Measurements from ENCODE around the gene CSGALNACT2.

CSGALNACT2 gene

DNA sequence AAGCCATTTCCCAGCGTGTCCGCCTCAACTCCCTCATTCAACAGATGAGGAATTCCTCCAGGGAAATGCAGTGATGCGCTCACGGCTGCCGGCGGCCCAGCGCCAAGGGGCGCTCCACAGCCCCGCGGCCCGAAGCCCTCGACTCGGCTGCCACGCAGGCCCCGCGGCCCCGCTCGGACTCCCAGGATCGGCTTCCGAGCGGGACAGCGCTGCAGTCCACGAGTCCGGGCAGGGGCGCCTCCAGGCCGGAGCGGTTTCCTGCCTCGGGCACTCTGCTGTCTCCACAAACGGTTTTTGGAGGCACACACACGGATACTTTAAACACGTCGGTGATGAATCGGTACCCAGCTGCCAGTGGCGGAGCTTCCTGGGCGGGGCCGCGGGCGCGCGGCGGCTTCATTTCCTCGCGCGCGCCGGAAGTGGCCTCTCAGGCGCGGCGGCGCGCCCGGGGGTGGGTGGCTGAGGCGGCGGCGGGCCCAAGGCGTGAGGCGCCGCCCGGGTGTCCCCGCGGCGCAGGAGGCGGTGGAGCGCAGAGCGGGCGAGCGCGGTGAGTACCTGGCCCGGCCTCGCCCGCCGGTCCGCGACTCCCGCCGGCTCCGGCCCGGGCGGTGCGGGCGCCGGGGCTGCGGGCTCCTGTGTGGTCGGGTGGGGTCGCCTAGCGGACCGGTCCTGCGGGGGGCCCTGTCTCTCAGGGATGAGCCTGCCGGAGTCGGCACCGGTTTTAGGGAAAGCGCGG is at the start of gene CSGALNACT2:
Gene CSGALNACT2 (plus strand): TSS at position 425 of the 736 bp plus-strand sequence. CDS start 16,705 bp downstream, outside the sequence.
- in situ Hi-C loops (cut with HindIII; ENCODE audit: low sequenced_read_pairs) = no loop called here

DNA sequence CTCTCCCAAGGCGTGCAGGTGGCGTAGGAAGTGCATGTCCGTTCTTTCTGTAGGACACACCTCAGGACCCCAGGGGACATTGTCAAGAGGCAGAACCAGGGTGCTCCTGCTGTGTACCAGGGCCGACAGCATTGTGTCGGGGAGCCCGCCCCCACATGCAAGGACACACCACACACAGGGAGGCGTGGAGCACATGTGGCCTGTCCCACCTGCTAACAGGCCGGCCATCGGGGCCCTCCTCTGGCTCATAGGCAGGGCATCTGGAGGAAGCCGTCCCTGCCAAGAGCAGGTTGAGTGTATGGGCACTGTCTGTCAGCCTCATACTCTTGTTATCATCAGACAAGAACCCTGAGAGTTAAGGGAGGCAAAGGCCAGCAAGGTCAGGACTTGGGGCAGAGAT is 48.7 kb upstream of the CSGALNACT2 start:
- in situ Hi-C loops (cut with HindIII; ENCODE audit: low sequenced_read_pairs) = no loop called here

- in situ Hi-C loops (cut with HindIII; ENCODE audit: low sequenced_read_pairs) = no loop called here
Observed at GRCh38 chr10:43090188-43090587, 48.1 kb upstream of the CSGALNACT2 start.

GRCh38 chr10:43090664-43091063 is 47.6 kb upstream of the CSGALNACT2 start:
- in situ Hi-C loops (cut with HindIII; ENCODE audit: low sequenced_read_pairs) = no loop called here

DNA sequence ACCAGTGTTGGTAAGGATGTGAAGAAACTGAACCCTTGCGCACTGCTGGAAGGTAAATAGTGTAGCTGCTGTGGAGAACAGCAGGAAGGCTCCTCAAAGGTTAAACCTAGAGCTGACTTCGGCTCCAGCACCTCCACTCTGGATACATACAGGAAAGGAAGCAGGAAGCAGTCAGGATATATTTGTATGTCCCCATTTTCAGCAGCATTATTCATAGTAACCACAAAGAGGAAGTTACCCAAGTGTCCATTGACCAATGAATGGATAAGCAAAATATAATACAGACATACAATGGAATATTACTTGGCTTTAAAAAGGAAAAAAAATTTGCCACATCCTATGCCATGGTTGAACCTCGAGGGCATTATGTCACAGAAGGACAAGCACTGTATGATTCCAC is 46.4 kb upstream of the CSGALNACT2 start:
- in situ Hi-C loops (cut with HindIII; ENCODE audit: low sequenced_read_pairs) = no loop called here

DNA sequence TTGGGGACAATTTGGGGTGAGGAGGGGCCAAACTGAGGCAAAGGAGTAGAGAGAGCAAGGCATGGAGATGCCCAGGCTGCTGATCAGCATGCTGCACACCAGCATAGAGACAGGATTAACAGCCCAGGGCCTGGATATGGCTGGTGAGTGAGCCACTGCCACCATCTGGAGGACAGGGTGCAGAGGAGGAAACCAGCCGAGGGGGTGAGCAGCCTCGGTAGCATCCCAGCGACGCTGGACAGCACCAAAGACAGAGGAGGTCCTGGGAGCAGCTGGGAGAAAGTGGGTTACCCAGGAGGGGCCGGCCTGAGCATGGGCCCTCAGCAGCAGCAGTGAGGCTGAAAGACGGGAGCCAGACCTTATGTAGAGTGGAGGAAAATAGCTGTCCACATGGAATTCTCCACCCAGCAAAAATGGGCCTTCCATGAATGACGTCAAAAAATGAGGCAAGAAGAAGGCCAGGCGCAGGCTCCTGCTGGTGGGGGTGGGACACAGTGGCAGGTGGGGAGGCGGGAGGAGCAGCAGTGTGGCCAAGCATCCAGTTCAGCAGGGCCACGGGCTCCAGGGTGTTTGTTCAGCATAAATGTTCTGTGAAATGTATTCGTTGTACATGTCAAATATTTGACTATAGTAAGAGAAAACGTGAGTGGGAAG is 44.7 kb upstream of the CSGALNACT2 start:
- in situ Hi-C loops (cut with HindIII; ENCODE audit: low sequenced_read_pairs) = no loop called here

- in situ Hi-C loops (cut with HindIII; ENCODE audit: low sequenced_read_pairs) = no loop called here
Observed at GRCh38 chr10:43094085-43094484, 44.2 kb upstream of the CSGALNACT2 start.

DNA sequence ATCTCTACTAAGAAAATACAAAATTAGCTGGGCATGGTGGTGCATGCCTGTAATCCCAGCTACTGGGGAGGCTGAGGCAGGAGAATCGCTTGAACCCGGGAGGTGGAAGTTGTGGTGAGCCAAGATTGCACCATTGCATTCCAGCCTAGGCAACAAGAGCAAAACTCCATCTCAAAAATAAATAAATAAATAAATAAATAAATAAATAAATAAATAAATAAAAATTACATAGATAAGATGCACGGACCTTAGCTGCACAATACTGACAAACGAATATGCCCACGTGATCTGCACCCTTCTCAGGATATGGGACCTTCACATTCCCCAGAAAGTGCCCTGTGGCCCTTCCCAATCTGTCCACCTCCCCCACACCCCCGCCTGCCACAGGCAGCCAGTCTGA is 38.9 kb upstream of the CSGALNACT2 start:
- in situ Hi-C loops (cut with HindIII; ENCODE audit: low sequenced_read_pairs) = loop anchor here (5.0 kb wide), 2 partner anchors 47 to 97 kb away; no protein-coding TSS in a partner anchor

DNA sequence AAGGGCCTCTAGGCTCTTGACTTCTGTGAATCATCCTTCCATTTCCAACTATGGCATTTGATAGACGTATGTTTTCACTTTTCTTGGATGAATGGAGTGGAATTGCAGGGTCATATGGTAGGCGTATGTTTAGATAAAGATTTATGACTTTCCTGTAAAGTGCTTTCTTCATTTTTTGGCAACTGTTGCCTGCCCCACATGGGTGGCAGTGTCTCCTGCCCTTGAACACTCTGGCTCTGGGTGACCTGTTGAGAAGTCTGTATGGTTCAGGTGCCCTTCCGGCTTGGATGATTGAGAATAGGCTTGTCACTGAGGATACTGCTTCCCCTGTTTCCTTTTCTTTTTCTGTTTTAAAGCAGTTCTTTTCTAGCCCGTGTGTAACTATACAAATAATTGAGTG is 38.3 kb upstream of the CSGALNACT2 start:
- in situ Hi-C loops (cut with HindIII; ENCODE audit: low sequenced_read_pairs) = loop anchor here (5.0 kb wide), 2 partner anchors 48 to 98 kb away; no protein-coding TSS in a partner anchor

DNA sequence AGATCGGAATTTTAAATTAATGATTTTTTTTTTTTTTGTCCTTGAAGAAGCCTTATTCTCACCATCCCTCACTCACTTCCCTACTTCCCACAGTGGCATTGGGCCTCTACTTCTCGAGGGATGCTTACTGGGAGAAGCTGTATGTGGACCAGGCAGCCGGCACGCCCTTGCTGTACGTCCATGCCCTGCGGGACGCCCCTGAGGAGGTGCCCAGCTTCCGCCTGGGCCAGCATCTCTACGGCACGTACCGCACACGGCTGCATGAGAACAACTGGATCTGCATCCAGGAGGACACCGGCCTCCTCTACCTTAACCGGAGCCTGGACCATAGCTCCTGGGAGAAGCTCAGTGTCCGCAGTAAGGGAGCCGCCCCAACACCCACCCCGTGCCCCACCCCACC is 37.9 kb upstream of the CSGALNACT2 start:
- in situ Hi-C loops (cut with HindIII; ENCODE audit: low sequenced_read_pairs) = no loop called here

GRCh38 chr10:43102063-43102828 is 36.0 kb upstream of the CSGALNACT2 start:
- in situ Hi-C loops (cut with HindIII; ENCODE audit: low sequenced_read_pairs) = no loop called here

- in situ Hi-C loops (cut with HindIII; ENCODE audit: low sequenced_read_pairs) = no loop called here
Observed at GRCh38 chr10:43105102-43105955, 32.9 kb upstream of the CSGALNACT2 start.

DNA sequence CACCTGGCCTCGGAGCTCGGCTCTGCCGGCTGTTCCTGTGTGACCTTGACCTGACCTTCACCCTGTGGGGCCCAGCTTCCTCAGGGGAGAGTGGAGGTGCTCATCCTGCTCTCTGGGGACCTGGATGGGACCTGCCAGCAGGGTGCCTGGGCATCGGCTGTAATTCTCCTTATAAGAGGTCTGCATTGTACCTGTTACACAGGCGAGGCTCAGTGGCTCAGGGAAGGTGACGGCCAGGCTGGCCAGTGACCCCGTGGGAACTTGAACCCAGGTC is 32.4 kb upstream of the CSGALNACT2 start:
- in situ Hi-C loops (cut with HindIII; ENCODE audit: low sequenced_read_pairs) = no loop called here

DNA sequence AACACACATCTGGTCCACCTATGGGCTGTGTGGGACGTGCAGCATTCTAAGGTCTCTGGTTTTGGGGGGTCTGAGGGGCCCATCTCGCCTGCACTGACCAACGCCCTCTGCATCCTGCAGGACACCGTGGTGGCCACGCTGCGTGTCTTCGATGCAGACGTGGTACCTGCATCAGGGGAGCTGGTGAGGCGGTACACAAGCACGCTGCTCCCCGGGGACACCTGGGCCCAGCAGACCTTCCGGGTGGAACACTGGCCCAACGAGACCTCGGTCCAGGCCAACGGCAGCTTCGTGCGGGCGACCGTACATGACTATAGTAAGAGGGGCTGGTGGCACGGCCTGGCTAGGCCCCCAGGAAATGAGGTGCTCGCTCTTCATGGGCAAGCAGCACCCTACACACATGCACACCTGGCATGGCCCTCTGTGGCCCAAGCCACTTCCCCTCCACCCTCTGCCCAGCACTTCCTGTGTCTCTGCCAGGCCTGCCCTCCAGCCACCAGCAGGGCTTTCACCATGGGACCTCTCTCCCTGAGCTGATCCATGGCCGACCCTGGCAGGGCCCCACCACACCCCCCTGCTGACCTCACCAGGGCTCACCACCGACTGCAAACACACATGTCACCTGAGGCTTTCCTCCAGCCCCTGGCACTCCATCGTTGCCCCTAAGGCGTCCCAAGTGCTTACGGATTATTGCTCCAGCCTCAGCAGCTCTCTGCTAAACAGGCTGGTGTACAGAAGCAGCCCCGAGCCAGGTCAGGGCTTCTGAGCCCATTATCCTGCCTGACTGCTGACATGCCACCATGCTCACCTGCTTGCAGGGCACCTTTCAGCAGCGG is 31.8 kb upstream of the CSGALNACT2 start:
- in situ Hi-C loops (cut with HindIII; ENCODE audit: low sequenced_read_pairs) = no loop called here

- in situ Hi-C loops (cut with HindIII; ENCODE audit: low sequenced_read_pairs) = no loop called here
Observed at GRCh38 chr10:43108951-43109350, 29.3 kb upstream of the CSGALNACT2 start.

DNA sequence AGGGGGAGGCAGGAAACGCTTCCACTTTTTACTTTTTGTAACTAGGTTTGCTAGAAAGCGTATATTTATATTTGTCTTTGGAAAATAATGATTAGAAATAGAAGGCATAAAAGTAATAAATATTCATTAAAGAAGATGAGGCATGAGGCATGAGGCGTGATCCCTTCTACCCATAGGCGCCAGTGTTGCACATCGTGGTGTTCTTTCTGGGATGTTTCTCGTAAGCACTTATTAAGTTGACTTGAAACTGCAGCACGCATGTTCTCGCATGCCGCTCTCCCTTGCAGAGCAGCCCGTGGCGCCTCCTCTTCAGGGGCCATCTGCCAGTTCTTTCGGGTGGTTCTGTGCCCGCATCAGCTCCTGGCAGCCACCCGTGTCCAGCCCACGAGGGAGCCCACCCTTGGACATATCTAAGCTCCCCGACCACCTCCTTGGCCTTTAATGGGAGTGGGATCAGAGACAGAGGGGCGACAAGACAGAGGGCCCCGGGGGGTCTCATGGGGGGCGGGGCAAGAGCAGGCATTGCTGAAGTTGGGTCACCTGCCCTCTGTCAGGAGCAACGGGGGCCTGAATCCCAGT is 28.5 kb upstream of the CSGALNACT2 start:
- in situ Hi-C loops (cut with HindIII; ENCODE audit: low sequenced_read_pairs) = no loop called here

- in situ Hi-C loops (cut with HindIII; ENCODE audit: low sequenced_read_pairs) = no loop called here
Observed at GRCh38 chr10:43110338-43111071, 27.7 kb upstream of the CSGALNACT2 start.

- in situ Hi-C loops (cut with HindIII; ENCODE audit: low sequenced_read_pairs) = no loop called here
Observed at GRCh38 chr10:43111101-43111500, 27.1 kb upstream of the CSGALNACT2 start.
